GM18499 (cell line): ENCODE data around the gene TMEM242.
"Not testable (repeated sequence)": the region's sequence is repeated elsewhere in the genome, so short reads cannot be mapped to it uniquely, and the experiment has no call there.

Experiments
- ATAC-seq: cut with Tn5 transposase; IDR thresholded peaks from one replicate; pipeline ENCODE4 v1.9.1; 2021; ENCODE audit warnings: moderate number of reproducible peaks; ENCODE audit not compliant: insufficient read depth, unreplicated experiment

Gene TMEM242

GRCh38 chr6:157323255-157323965 lies at the start of gene TMEM242:
Gene TMEM242 (minus strand): TSS chr6:157323519. CDS start chr6:157323499, 20 bp downstream.
- ATAC-seq: peak; percentile 69

- no peak for ATAC-seq
Measured at GRCh38 chr6:157372501-157373280, 49.4 kb upstream of the TMEM242 start.

GRCh38 chr6:157370755-157371154 lies 47.4 kb upstream of the TMEM242 start:
- ATAC-seq: no peak

DNA sequence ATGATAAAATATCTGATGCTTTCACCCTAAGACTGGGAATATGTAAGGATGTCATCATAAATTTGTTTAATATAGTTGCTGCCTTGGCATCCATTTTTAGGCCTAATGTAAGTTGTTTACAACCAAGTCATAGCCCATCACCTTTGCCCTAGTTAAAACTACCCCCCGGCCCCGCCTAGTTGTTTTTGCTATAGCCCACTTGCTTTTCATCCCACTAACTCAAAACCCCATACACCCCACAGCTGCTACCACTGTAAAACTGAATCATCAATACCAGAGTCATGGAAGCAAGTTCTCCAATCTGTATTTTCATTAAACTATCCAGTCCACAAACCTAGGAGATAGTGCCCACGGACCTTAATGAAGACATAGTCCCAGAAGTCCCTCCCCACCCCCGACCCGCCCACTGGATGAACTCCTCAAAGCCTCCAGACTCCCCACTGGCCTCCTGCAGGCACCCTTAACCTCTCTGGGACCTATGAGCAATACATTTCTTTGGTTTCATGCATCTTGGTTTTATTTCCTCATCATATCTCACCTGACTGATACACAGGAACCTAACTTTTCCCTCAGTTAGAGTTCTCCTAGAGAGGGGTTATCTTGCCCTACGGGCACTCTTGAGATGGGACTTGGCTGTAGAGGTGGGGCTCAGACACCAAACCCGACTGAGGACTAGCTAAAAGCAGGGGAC lies 45.2 kb upstream of the TMEM242 start:
- ATAC-seq: no peak

GRCh38 chr6:157366648-157367047 lies 43.3 kb upstream of the TMEM242 start:
- ATAC-seq: no peak

DNA sequence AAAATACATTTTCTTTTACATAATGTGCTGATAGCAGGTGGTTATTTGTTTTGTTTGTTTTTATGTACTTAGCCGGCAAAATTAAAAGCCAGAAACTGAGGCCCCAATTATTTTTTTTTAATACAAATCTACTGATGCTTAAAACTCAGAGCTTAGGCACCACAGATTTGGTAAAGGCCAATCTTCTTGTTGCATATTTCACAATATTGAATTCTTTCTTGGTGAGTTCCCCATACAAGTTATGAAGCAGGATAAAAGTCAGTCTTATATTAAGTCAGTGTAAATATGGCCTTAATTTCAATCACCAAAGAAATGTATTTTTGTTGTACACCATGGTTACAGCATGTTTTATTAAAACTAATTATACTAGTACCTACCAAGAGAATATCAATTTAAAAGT lies 41.4 kb upstream of the TMEM242 start:
- no peak for ATAC-seq

- ATAC-seq: no peak
Measured at GRCh38 chr6:157361886-157362285, 38.6 kb upstream of the TMEM242 start.

DNA sequence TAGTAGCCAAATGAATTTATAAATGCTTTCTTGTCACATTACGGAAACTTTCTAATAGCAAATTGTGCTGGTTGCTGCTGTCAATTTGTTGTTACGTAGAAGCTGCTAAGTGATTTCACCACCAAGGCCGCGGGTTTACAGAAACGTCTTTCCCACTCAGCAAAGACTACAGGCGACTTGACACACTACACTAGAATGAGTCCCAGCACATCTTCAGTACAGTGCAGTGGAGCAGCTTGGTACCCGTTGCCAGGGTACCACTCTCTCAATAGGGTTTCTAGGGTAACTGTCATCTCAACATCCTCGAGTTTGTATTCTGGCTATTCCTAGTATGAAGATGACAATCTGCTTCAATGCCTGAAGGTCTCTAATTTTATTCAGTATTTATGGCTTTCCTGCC lies 35.0 kb upstream of the TMEM242 start:
- ATAC-seq: no peak

DNA sequence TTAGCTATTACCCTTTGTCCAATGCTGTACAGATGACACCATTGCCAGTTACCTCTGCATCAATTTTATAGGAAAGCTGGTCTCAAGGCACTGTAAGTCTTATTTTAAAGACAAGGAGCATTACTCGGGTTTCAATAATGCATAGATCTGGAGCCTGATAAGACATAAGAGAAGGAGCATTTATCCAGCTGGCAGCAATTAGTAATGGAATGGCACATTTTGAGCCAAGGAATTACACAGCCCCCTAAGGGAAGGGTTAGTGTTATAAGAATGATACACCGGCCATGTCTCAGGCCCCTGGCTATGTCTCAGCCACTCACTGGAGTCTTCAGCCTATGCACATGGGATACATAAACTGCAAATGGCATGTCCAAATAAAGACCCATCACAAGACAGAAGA lies 23.1 kb upstream of the TMEM242 start:
- no peak for ATAC-seq

DNA sequence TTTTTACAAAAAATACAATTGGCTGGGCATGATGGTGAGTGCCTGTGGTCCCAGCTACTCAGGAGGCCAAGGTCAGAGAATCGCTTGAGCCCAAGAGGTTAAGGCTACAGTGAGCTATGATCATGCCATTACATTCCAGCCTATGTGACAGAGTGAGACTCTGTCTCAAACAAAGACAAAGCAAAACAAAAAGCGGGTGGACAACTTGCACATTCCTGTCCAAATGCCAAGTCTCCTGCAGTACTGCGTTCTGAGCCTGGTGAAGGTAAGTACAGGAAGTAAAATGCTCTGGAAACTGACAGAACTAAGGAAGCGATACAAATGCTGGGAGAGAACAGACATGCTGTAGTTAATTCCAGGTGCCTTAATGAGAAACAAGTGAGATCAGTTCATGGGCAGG lies 20.4 kb upstream of the TMEM242 start:
- ATAC-seq: no peak

DNA sequence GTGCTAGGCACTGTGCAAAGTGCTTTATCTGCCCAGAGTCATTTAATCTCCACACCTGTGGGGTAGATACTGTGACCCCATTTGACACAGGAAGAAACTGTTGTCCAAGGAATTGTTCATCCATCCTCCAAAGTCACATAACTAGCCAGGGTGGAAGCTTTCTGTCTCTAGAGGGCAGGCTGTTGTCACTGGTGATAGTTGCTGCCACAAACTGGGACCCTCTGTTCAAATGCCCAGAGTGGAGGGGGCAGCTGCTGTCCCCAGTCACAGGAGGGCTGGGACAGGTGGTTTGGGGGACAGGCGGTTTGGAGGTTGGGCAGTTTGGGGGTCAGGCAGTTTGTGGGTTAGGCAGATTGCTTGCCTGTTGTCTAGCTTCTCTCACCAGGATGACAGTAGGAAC lies 16.1 kb upstream of the TMEM242 start:
- no peak for ATAC-seq

GRCh38 chr6:157337751-157338150 lies 14.4 kb upstream of the TMEM242 start:
- ATAC-seq: no peak

DNA sequence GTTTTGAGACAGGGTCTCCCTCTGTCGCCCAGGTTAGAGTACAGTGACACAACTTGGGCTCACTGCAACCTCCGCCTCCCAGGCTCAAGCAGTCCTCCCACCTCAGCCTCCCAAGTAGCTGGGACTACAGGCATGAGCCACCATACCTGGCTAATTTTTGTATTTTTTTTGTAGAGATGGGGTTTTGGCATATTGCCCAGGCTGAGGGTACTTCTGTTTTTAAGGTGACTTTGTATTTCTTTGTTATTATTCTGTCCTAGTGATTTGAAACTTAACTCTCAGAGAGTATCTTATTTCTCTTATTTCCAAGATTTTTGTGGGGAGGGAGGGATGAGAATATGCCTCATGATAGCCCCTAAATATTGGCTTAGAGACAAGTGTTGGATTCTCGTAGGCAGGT lies 14.0 kb upstream of the TMEM242 start:
- not testable (repeated sequence) for ATAC-seq

- ATAC-seq: no peak
Measured at GRCh38 chr6:157335829-157336228, 12.5 kb upstream of the TMEM242 start.

DNA sequence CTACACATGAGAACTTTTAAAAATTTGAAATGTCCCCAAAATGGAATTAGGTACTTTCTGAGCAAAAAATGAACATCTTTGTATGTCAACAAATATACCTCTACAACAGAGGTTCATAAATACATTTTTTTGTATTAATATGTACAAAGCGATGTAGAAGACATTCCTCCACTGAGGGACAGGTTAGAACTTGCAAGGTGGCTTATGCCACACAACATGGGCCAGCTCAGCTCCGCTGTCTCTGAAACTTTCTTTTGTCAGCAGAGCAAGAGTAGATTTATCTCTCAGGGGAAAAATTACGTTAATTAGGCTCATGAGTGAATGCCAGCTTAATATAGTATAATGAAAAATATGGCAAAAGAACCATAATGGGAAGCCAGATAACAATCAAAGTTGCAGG lies 10.6 kb upstream of the TMEM242 start:
- ATAC-seq: no peak

DNA sequence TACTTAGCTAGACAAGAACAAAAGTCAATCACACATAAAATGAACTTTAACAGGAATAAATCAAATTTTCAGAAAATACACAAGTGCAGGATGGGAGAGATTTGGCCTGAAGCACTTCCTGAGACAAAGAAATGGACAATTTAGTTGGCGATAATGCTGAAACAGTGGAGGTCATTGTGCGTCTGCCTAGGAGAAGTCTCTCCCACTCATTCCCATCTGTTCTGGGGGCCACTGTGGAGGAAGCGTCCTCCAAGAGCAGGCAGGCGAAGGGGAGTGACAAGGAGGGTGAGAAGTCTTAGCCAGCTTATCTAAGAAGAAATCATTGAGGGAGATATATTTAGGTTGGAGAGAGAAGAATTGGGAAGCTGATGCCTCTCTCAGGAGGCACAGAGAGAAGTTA lies 10.2 kb upstream of the TMEM242 start:
- ATAC-seq: no peak

DNA sequence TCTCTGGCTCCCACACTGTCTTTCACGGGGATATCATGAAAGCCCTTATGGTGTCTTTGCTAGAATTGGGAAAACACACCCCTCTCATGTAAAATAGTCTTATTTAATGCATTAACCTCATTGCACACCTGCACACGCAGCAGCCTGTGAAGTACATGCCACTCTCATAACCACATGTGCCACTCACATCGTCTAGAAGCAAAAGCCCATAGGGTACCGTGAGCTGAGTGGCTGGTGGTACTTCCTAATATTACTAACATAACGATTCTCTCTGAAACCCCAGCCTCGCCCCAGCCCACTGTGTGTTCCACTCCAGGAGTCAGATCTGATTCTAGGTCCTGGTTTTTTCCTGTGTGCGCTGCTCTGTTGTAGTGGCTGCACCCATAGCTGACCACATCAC lies 9.5 kb upstream of the TMEM242 start:
- no peak for ATAC-seq

GRCh38 chr6:157330831-157331230 lies 7.5 kb upstream of the TMEM242 start:
- ATAC-seq: no peak

GRCh38 chr6:157329829-157330228 lies 6.5 kb upstream of the TMEM242 start:
- no peak for ATAC-seq

- no peak for ATAC-seq
Measured at GRCh38 chr6:157328108-157328692, 4.9 kb upstream of the TMEM242 start.

- ATAC-seq: no peak
Measured at GRCh38 chr6:157326979-157327378, 3.7 kb upstream of the TMEM242 start.
